Brain microvascular endothelial cell (primary cell): Measurements from ENCODE around the gene NIPAL3.

ENCODE experiments used
- DNase-seq: peaks from one replicate; pipeline ENCODE4 v3.0.0-alpha.2; 2020
- H3K27ac ChIP-seq: fragments of 250-450 bp; sonication (Bioruptor Pico); 2 replicates; pipeline ENCODE4 v1.5.1; 2020; ENCODE audit warnings: mild to moderate bottlenecking, moderate library complexity
- H3K27me3 ChIP-seq: fragments of 250-450 bp; sonication (Bioruptor Pico); replicated peaks from 2 replicates; pipeline ENCODE4 v1.5.1; 2020; ENCODE audit warnings: mild to moderate bottlenecking
- H3K36me3 ChIP-seq: fragments of 250-450 bp; sonication (Bioruptor Pico); replicated peaks from 2 replicates; pipeline ENCODE4 v1.5.1; 2020; ENCODE audit warnings: mild to moderate bottlenecking
- H3K4me3 ChIP-seq: 2 replicates; pipeline ENCODE4 v1.5.1; 2011; ENCODE audit warnings: low read depth, mild to moderate bottlenecking, control low read depth, low read length, moderate library complexity
- in situ Hi-C: cut with HindIII; loops from 2 replicates; pipeline ENCODE4 v1.10.0; 2017; ENCODE audit warnings: low sequenced_read_pairs, low pct_ligation_motif_present
- TF ChIP-seq, protein P1 (sequence below): IDR thresholded peaks from 2 replicates; pipeline ENCODE4 v1.5.1; 2011; ENCODE audit warnings: low read depth, mild to moderate bottlenecking, moderate library complexity, low read length, control low read depth, inconsistent platforms; ENCODE audit errors: missing control alignments

NIPAL3 gene

DNA sequence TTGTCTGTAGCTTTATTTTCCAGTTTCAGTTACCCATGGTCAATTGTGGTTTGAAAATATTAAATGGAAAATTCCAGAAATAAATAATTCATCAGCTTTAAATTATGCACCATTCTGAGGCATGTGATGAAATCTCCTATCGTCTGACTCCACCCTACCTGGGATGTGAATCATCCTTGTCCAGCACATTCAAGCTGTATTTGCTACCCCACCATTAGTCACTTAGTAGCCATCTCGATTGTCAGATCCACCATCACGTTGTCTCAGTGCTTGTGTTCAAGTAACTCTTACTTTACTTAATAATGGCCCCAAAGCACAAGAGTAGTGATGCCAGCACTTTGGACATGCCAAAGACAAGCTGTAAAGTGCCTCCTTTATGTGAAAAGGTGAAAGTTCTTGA, 6.1 kb upstream of the NIPAL3 start:
- in situ Hi-C loops: no loop called here
- no peaks in the 10 kb centered on the region for H3K36me3 ChIP-seq
- TF ChIP-seq, protein P1, sequence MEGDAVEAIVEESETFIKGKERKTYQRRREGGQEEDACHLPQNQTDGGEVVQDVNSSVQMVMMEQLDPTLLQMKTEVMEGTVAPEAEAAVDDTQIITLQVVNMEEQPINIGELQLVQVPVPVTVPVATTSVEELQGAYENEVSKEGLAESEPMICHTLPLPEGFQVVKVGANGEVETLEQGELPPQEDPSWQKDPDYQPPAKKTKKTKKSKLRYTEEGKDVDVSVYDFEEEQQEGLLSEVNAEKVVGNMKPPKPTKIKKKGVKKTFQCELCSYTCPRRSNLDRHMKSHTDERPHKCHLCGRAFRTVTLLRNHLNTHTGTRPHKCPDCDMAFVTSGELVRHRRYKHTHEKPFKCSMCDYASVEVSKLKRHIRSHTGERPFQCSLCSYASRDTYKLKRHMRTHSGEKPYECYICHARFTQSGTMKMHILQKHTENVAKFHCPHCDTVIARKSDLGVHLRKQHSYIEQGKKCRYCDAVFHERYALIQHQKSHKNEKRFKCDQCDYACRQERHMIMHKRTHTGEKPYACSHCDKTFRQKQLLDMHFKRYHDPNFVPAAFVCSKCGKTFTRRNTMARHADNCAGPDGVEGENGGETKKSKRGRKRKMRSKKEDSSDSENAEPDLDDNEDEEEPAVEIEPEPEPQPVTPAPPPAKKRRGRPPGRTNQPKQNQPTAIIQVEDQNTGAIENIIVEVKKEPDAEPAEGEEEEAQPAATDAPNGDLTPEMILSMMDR: no peak
- DNase-seq: peak; percentile 82
- H3K4me3 ChIP-seq: no peak overlapping the region
- H3K27me3 ChIP-seq: no peaks in the 10 kb centered on the region
- peak overlapping the region; percentile 16 for H3K27ac ChIP-seq

DNA sequence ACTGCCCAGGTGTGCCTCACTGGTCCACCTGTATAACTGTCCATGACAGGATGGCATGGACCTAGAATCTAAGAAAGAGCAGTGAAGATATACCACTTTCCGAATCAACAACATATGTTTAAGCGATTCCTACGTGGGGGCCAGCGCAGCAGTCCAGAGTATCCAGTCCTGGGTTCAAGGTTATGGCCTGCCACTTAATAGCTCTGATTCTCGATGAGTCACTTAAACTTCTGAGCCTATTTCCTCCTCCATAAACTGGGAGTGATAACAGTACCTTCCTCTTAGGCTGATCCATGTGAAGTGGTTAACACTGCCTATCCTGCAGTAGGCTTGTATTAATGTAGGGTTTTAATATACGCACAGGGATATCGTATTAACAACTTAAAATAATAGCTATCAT, 4.9 kb upstream of the NIPAL3 start:
- Histone ChIP-seq H3K27me3 (no peaks in the 10 kb centered on the region), H3K27ac (no peak overlapping the region), H3K36me3 (no peaks in the 10 kb centered on the region), H3K4me3 (no peak overlapping the region)
- TF ChIP-seq, protein P1: no peak
- no peak for DNase-seq
- in situ Hi-C loops: no loop called here

DNA sequence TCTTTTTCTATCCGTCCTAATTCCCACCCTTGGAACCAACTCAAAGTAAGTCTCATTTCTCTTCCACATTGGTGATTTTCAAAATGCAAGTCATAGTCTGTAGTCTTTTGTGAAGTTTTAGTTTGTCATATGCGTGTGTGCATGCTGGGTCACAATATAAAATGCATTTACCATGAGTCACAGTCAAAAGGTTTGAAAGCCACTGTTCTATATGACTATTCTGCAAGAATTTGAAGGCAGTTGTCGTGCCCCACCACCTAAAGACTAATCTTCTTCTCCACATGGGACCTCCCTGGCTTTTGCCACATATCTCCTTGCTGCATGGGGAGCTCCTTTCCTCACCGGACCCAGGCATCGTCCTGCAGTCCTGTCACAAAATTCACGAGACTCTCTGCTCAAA, 3.6 kb upstream of the NIPAL3 start:
- Histone ChIP-seq H3K4me3 (peak overlapping the region; percentile 7), H3K36me3 (no peaks in the 10 kb centered on the region), H3K27me3 (no peaks in the 10 kb centered on the region), H3K27ac (peak overlapping the region; percentile 18)
- TF ChIP-seq, protein P1: no peak
- in situ Hi-C loops: no loop called here
- no peak for DNase-seq

DNA sequence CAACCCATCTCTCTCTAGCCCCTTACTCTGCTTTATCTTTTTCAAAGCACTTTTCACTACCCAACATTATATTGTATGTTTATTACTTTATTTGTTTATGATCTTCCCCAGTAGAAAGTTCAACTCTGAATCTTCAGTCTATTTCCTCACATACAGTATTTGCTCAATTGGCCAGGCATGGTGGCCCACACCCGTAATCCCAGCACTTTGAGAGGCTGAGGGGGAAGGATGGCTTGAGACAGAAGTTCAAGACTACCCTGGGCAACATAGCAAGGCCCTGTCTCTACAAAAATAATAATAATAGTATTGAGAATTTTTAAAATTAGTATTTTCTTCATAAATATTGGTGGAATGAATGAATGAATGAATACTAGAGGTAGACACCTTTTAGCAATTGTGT, 3.2 kb upstream of the NIPAL3 start:
- TF ChIP-seq, protein P1: no peak
- in situ Hi-C loops: no loop called here
- Histone ChIP-seq H3K4me3 (peak overlapping the region; percentile 7), H3K36me3 (no peaks in the 10 kb centered on the region), H3K27me3 (no peaks in the 10 kb centered on the region), H3K27ac (no peak overlapping the region)
- no peak for DNase-seq

- Histone ChIP-seq H3K36me3 (no peaks in the 10 kb centered on the region), H3K27ac (peak within 1 kb of the TSS; percentile 77), H3K4me3 (peak within 1 kb of the TSS; percentile 86), H3K27me3 (no peaks in the 10 kb centered on the region)
- in situ Hi-C loops: no loop called here
- DNase-seq: peak; percentile 77
- TF ChIP-seq, protein P1: no peak
These were observed 2.0 kb upstream of the NIPAL3 start, which contains the start of gene STPG1 for GRCh38 chr1:24413350-24414163. Gene STPG1 (minus strand): TSS chr1:24413782. CDS start chr1:24401388, 12,394 bp downstream.
